HUES6 (cell line): Measurements from ENCODE around the gene SMU1.

Experiments
- H3K27ac ChIP-seq: 2 replicates; pipeline ENCODE4 v1.7.0; 2013; ENCODE audit warnings: low read depth, mild to moderate bottlenecking, low read length, inconsistent platforms
- H3K27me3 ChIP-seq: 2 replicates; pipeline ENCODE4 v1.6.1; 2013; ENCODE audit warnings: low read length; ENCODE audit not compliant: control insufficient read depth, insufficient read depth
- H3K36me3 ChIP-seq: 2 replicates; pipeline ENCODE4 v1.6.1; 2013; ENCODE audit warnings: low read length; ENCODE audit not compliant: control insufficient read depth, insufficient read depth
- H3K4me1 ChIP-seq: 2 replicates; pipeline ENCODE4 v1.6.1; 2013; ENCODE audit warnings: low read length; ENCODE audit not compliant: control insufficient read depth, insufficient read depth
- H3K4me3 ChIP-seq: 2 replicates; pipeline ENCODE4 v1.5.1; 2013; ENCODE audit warnings: low read depth, low read length
- H3K9ac ChIP-seq: one replicate; pipeline ENCODE4 v1.6.1; 2013; ENCODE audit warnings: mild to moderate bottlenecking, low read length
- H3K9me3 ChIP-seq: 2 replicates; pipeline ENCODE4 v1.6.1; 2013; ENCODE audit warnings: low read depth, low read length; ENCODE audit not compliant: control insufficient read depth, insufficient read depth

Gene SMU1

GRCh38 chr9:33044677-33045282, 31.7 kb downstream of the SMU1 start:
- H3K9me3 ChIP-seq, result no peaks in the 10 kb centered on the region
- H3K9ac ChIP-seq, result peak overlapping the region; percentile 62
- H3K27ac ChIP-seq, result no peak overlapping the region
- H3K4me3 ChIP-seq, result peak overlapping the region; percentile 70
- H3K4me1 ChIP-seq, result peaks cover 4% of the 10 kb centered on the region; the same call in 1 of the 2 replicates
- H3K36me3 ChIP-seq, result peaks cover 39% of the 10 kb centered on the region
- H3K27me3 ChIP-seq, result no peaks in the 10 kb centered on the region

GRCh38 chr9:33044162-33044673, 32.3 kb downstream of the SMU1 start:
- H3K4me1 ChIP-seq, result peaks cover 4% of the 10 kb centered on the region; the same call in 1 of the 2 replicates
- H3K9ac ChIP-seq, result peak overlapping the region; percentile 62
- H3K4me3 ChIP-seq, result peak overlapping the region; percentile 70
- H3K27me3 ChIP-seq, result no peaks in the 10 kb centered on the region
- H3K9me3 ChIP-seq, result no peaks in the 10 kb centered on the region
- H3K36me3 ChIP-seq, result peaks cover 37% of the 10 kb centered on the region
- no peak overlapping the region for H3K27ac ChIP-seq

GRCh38 chr9:33043671-33044070, 32.8 kb downstream of the SMU1 start:
- Histone ChIP-seq H3K36me3 (peaks cover 37% of the 10 kb centered on the region), H3K27ac (no peak overlapping the region), H3K9me3 (no peaks in the 10 kb centered on the region), H3K27me3 (no peaks in the 10 kb centered on the region), H3K9ac (peak overlapping the region; percentile 62), H3K4me1 (peaks cover 4% of the 10 kb centered on the region; the same call in 1 of the 2 replicates), H3K4me3 (peak overlapping the region; percentile 70)

GRCh38 chr9:33042473-33042872, 34.0 kb downstream of the SMU1 start:
- Histone ChIP-seq H3K27ac (no peak overlapping the region), H3K9me3 (no peaks in the 10 kb centered on the region), H3K27me3 (no peaks in the 10 kb centered on the region), H3K36me3 (peaks cover 38% of the 10 kb centered on the region), H3K4me1 (peaks cover 4% of the 10 kb centered on the region; the same call in 1 of the 2 replicates), H3K4me3 (no peak overlapping the region), H3K9ac (no peak overlapping the region)

- Histone ChIP-seq H3K4me3 (no peak overlapping the region), H3K9ac (no peak overlapping the region), H3K4me1 (peaks cover 4% of the 10 kb centered on the region; the same call in 1 of the 2 replicates), H3K36me3 (peaks cover 40% of the 10 kb centered on the region), H3K27ac (no peak overlapping the region), H3K9me3 (no peaks in the 10 kb centered on the region), H3K27me3 (no peaks in the 10 kb centered on the region)
Observed at GRCh38 chr9:33041432-33042188, 34.9 kb downstream of the SMU1 start.

DNA sequence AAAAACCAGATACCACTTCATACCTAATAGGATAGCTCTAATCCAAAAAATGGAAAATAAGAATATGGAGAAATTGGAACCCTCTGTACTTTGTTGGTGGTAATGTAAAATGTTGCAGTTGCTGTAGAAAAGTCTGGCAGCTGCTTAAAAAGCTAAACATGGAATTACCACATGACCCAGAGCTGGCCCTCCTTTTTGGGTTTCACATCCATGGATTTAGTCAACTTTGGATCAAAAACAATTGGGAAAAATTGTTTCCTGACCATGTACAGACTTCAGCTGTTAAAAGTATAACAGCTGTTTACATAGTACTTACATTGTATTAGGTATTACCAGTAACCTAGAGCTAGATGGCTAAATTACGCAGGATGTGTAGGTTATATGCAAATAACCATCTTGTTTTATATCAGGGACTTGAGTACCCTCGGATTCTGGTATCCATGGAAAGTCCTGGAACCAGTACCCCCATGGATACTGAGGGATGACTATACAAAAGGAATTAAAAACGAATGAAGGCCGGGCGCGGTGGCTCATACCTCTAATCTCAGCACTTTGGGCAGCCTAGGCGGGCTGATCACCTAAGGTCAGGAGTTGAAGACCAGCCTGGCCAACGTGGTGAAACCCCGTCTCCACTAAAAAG, 35.6 kb downstream of the SMU1 start:
- Histone ChIP-seq H3K4me3 (no peak overlapping the region), H3K27me3 (no peaks in the 10 kb centered on the region), H3K9me3 (no peaks in the 10 kb centered on the region), H3K36me3 (peaks cover 42% of the 10 kb centered on the region), H3K4me1 (peaks cover 4% of the 10 kb centered on the region; the same call in 1 of the 2 replicates), H3K27ac (no peak overlapping the region), H3K9ac (no peak overlapping the region)

DNA sequence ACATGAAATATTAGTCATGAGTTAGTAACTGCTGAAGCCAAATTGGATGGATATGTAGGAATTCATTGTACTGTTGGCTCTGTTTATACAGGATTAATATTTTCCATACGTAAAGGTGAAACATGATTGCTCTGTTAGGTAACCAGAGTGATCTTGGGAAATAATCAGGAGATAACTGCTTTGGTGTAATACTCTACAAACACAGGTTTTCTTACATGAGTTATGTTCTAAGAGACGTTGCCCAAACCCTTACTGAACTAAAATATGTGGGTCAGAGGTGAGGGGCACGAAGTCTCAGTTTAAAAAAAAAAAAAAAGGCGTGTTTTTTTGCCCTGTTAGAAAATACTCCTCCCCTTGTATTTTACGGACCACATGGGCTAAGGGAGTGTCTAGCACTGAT, 43.6 kb downstream of the SMU1 start:
- Histone ChIP-seq H3K9ac (no peak overlapping the region), H3K4me1 (no peaks in the 10 kb centered on the region), H3K9me3 (no peaks in the 10 kb centered on the region), H3K27ac (no peak overlapping the region), H3K4me3 (no peak overlapping the region), H3K27me3 (no peaks in the 10 kb centered on the region), H3K36me3 (peaks cover 99% of the 10 kb centered on the region)

DNA sequence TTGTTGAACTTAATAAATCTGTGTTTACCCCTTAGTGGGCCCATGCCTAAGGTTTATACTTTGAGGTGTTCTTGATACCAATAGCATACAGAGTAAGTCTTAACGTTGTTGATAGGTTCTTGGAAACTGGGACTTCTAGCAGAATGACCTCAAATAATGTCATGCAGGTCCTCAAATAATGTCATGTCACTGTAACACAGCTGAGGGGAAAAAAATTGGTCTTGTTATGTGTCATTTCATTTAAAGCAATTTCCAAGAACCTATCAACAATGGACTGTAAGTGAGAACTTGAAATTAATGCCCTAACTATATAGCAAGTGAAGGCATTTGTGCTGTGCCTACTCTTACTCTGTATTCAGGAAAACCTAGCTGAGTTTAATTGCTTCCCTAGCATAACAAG, 44.2 kb downstream of the SMU1 start:
- peaks cover 100% of the 10 kb centered on the region for H3K36me3 ChIP-seq
- H3K4me1 ChIP-seq, result no peaks in the 10 kb centered on the region

DNA sequence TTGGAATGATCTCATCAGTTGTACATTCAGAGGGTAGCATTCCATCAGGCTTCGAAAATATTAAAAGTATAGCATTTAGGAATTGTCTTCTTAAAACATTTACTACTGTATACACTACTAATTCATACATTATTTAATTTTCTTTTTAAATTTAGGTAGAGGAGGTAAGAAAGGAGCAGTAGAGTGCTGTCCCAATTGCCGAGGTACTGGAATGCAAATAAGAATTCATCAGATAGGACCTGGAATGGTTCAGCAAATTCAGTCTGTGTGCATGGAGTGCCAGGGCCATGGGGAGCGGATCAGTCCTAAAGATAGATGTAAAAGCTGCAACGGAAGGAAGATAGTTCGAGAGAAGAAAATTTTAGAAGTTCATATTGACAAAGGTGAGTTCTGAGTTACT, 46.2 kb downstream of the SMU1 start:
- Histone ChIP-seq H3K27ac (no peak overlapping the region), H3K9me3 (no peaks in the 10 kb centered on the region), H3K4me1 (peaks cover 6% of the 10 kb centered on the region; the same call in 1 of the 2 replicates), H3K36me3 (peaks cover 95% of the 10 kb centered on the region), H3K9ac (no peak overlapping the region), H3K4me3 (no peak overlapping the region), H3K27me3 (no peaks in the 10 kb centered on the region)

More for the DNA sequence above, 44.2 kb downstream of the SMU1 start:
- Histone ChIP-seq H3K27ac (no peak overlapping the region), H3K9ac (no peak overlapping the region), H3K9me3 (no peaks in the 10 kb centered on the region), H3K27me3 (no peaks in the 10 kb centered on the region), H3K4me3 (no peak overlapping the region)

GRCh38 chr9:33029231-33029786, 47.2 kb downstream of the SMU1 start:
- Histone ChIP-seq H3K27ac (no peak overlapping the region), H3K9ac (no peak overlapping the region), H3K27me3 (no peaks in the 10 kb centered on the region), H3K4me3 (no peak overlapping the region), H3K4me1 (peaks cover 7% of the 10 kb centered on the region; the same call in 1 of the 2 replicates), H3K9me3 (no peaks in the 10 kb centered on the region), H3K36me3 (peaks cover 85% of the 10 kb centered on the region)
